Uterus (tissue), 2 donors: ENCODE results near the gene TMCO4.

Source experiments
- POLR2A ChIP-seq, 2 donors: fragments of 450-650 bp; IDR thresholded peaks; one replicate each; pipeline ENCODE4 v1.6.1; 2016; ENCODE audit warnings: antibody characterized with exemption in 2 of 2, mild to moderate bottlenecking in 1 of 2, moderate library complexity in 1 of 2
- TF ChIP-seq, protein P1 (sequence below), 4 experiments: fragments of 200-600 bp in 2 of 4; fragments of 450-650 bp in 2 of 4; sonication (generic) in 2 of 4; IDR thresholded peaks; one replicate each; pipeline ENCODE4 v1.5.1; 2016 to 2019; ENCODE audit warnings: antibody characterized with exemption in 4 of 4, mild to moderate bottlenecking in 2 of 4, moderate library complexity in 1 of 4

DNA sequence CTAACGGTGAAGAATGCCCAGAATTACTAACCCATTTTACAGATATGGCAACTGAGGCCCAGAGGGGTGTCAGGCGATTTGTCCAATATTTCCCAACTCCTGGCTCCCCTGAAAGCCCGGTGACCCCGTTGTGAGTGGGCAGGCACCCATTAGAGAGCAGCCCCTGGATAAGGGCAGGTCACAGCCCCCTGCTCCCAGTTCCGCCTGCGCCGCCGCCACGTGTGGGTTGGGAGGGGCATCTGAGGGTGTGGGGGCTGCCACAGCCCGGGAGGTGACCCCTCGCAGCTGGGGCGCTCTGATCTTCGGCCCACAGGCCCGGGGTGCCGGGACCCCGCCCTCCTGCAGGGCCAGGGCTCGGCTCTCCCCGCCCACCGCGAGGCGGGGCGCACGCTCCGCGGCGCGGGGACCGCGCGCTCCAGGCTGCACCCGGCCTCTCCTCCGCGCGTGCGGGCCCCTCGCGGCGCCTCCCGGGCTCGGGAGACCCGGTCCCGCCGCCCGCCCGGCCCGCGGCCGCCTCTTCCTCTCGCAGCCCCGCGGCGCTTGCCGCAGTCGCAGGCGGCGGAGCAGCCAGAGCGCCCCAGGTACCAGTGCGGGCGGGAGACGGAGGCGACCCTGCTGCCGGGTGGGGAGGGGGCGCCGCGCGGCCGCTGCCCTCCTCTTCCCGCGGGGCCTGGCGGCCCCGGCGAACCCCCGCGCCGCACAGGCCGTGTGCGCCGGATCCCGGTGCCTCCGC is 135.1 kb downstream of the TMCO4 start, which contains the start of gene HTR6:
- TF ChIP-seq, protein P1, sequence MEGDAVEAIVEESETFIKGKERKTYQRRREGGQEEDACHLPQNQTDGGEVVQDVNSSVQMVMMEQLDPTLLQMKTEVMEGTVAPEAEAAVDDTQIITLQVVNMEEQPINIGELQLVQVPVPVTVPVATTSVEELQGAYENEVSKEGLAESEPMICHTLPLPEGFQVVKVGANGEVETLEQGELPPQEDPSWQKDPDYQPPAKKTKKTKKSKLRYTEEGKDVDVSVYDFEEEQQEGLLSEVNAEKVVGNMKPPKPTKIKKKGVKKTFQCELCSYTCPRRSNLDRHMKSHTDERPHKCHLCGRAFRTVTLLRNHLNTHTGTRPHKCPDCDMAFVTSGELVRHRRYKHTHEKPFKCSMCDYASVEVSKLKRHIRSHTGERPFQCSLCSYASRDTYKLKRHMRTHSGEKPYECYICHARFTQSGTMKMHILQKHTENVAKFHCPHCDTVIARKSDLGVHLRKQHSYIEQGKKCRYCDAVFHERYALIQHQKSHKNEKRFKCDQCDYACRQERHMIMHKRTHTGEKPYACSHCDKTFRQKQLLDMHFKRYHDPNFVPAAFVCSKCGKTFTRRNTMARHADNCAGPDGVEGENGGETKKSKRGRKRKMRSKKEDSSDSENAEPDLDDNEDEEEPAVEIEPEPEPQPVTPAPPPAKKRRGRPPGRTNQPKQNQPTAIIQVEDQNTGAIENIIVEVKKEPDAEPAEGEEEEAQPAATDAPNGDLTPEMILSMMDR (IDR thresholded peaks at IDR 0.05) = no peak
- TF ChIP-seq POLR2A (IDR thresholded peaks at IDR 0.05) = no peak
